ENCODE results near the gene FOXP4.

The FOXP4 gene

GRCh38 chr6:41529970-41530369 lies 16.2 kb upstream of the FOXP4 start:
- no peak overlapping the region for H3K4me3 ChIP-seq (replicated peaks; ENCODE audit: low read depth, low read length)
- no peak for DNase-seq (ENCODE audit: extremely low read depth, low read depth)
- TF ChIP-seq CTCF (IDR thresholded peaks at IDR 0.05; ENCODE audit: low read depth, low read length, missing control alignments) = no peak

- no peak for TF ChIP-seq CTCF (IDR thresholded peaks at IDR 0.05; ENCODE audit: low read depth, low read length, missing control alignments)
- H3K4me3 ChIP-seq (replicated peaks; ENCODE audit: low read depth, low read length) = no peak overlapping the region
Observed at GRCh38 chr6:41530476-41530875, 15.7 kb upstream of the FOXP4 start.

GRCh38 chr6:41531016-41531415 lies 15.2 kb upstream of the FOXP4 start:
- DNase-seq (ENCODE audit: extremely low read depth, low read depth) = no peak
- H3K4me3 ChIP-seq (replicated peaks; ENCODE audit: low read depth, low read length) = no peak overlapping the region
- no peak for TF ChIP-seq CTCF (IDR thresholded peaks at IDR 0.05; ENCODE audit: low read depth, low read length, missing control alignments)

More at GRCh38 chr6:41530476-41530875, 15.7 kb upstream of the FOXP4 start:
- no peak for DNase-seq (ENCODE audit: extremely low read depth, low read depth)

GRCh38 chr6:41531591-41532582 lies 14.3 kb upstream of the FOXP4 start:
- H3K4me3 ChIP-seq (replicated peaks; ENCODE audit: low read depth, low read length) = 0 out of 2 replicates have a peak overlapping the region, but pooled peaks have one; percentile 19
- TF ChIP-seq CTCF (IDR thresholded peaks at IDR 0.05; ENCODE audit: low read depth, low read length, missing control alignments) = no peak
- DNase-seq (ENCODE audit: extremely low read depth, low read depth) = peak; percentile 83

- H3K4me3 ChIP-seq (replicated peaks; ENCODE audit: low read depth, low read length) = no peak overlapping the region
- no peak for TF ChIP-seq CTCF (IDR thresholded peaks at IDR 0.05; ENCODE audit: low read depth, low read length, missing control alignments)
- DNase-seq (ENCODE audit: extremely low read depth, low read depth) = no peak
Observed at GRCh38 chr6:41535766-41536165, 10.4 kb upstream of the FOXP4 start.

GRCh38 chr6:41536795-41537758 lies 9.1 kb upstream of the FOXP4 start:
- TF ChIP-seq CTCF (IDR thresholded peaks at IDR 0.05; ENCODE audit: low read depth, low read length, missing control alignments) = no peak
- H3K4me3 ChIP-seq (replicated peaks; ENCODE audit: low read depth, low read length) = no peak overlapping the region
- no peak for DNase-seq (ENCODE audit: extremely low read depth, low read depth)

Data from HFF-Myc (cell line).